H9 (cell line): ENCODE results near the gene AK8. TPM values are rescaled to one million over a fixed set of nuclear protein-coding genes. Genes with fewer than 3 reads are reported as not detected.

Experiments
- DNase-seq: peaks from one replicate; pipeline ENCODE4 v3.0.0-alpha.2; 2017
- H2AFZ ChIP-seq: one replicate; pipeline ENCODE4 v1.6.1; 2013; ENCODE audit warnings: mild to moderate bottlenecking, low read length, control low read depth, moderate library complexity
- H2AK5ac ChIP-seq: 2 replicates; pipeline ENCODE4 v1.6.1; 2013; ENCODE audit warnings: low read length, control low read depth, mixed read lengths; ENCODE audit not compliant: insufficient read length
- H2BK120ac ChIP-seq: one replicate; pipeline ENCODE4 v1.6.1; 2013; ENCODE audit warnings: low read depth, mild to moderate bottlenecking, low read length, control low read depth, inconsistent platforms; ENCODE audit not compliant: poor library complexity, severe bottlenecking
- H2BK12ac ChIP-seq: 2 replicates; pipeline ENCODE4 v1.6.1; 2013; ENCODE audit warnings: low read length, control low read depth, mixed read lengths, low read depth; ENCODE audit not compliant: insufficient read length
- H2BK15ac ChIP-seq: 2 replicates; pipeline ENCODE4 v1.6.1; 2013; ENCODE audit warnings: low read depth, low read length, control low read depth
- H2BK20ac ChIP-seq: one replicate; pipeline ENCODE4 v1.6.1; 2013; ENCODE audit warnings: low read depth, mild to moderate bottlenecking, low read length, control low read depth, inconsistent platforms; ENCODE audit not compliant: poor library complexity, severe bottlenecking
- H2BK5ac ChIP-seq: 2 replicates; pipeline ENCODE4 v1.6.1; 2013; ENCODE audit warnings: low read length, control low read depth, mixed read lengths; ENCODE audit not compliant: insufficient read length
- H3K14ac ChIP-seq: 2 replicates; pipeline ENCODE4 v1.6.1; 2013; ENCODE audit warnings: low read length, control low read depth; ENCODE audit not compliant: insufficient read depth
- H3K18ac ChIP-seq: 2 replicates; pipeline ENCODE4 v1.6.1; 2013; ENCODE audit warnings: low read depth, mild to moderate bottlenecking, mixed read lengths, low read length, control low read depth; ENCODE audit not compliant: insufficient read length
- H3K23ac ChIP-seq: 2 replicates; pipeline ENCODE4 v1.6.1; 2013; ENCODE audit warnings: low read length, control low read depth, mixed read lengths, low read depth; ENCODE audit not compliant: insufficient read length
- H3K23me2 ChIP-seq: 2 replicates; pipeline ENCODE4 v1.6.1; 2013; ENCODE audit warnings: low read depth, mild to moderate bottlenecking, mixed read lengths, low read length, control low read depth; ENCODE audit not compliant: insufficient read length, poor library complexity, severe bottlenecking
- H3K27ac ChIP-seq: 2 replicates; pipeline ENCODE4 v1.5.1; 2013; ENCODE audit warnings: low read length, control low read depth, mixed read lengths, low read depth; ENCODE audit not compliant: insufficient read length
- H3K27me3 ChIP-seq: 2 replicates; pipeline ENCODE4 v1.6.1; 2013; ENCODE audit warnings: low read length, control low read depth, inconsistent platforms; ENCODE audit not compliant: insufficient read depth
- H3K4ac ChIP-seq: 2 replicates; pipeline ENCODE4 v1.6.1; 2013; ENCODE audit warnings: low read depth, mild to moderate bottlenecking, control low read depth, inconsistent platforms, low read length, moderate library complexity
- H3K4me1 ChIP-seq: 2 replicates; pipeline ENCODE4 v1.6.1; 2013; ENCODE audit warnings: low read length, control low read depth, inconsistent platforms; ENCODE audit not compliant: insufficient read depth
- H3K4me2 ChIP-seq: 2 replicates; pipeline ENCODE4 v1.6.1; 2013; ENCODE audit warnings: low read length, control low read depth, mixed read lengths; ENCODE audit not compliant: insufficient read length, insufficient read depth
- H3K56ac ChIP-seq: 2 replicates; pipeline ENCODE4 v1.6.1; 2013; ENCODE audit warnings: low read depth, mild to moderate bottlenecking, mixed read lengths, low read length, control low read depth; ENCODE audit not compliant: insufficient read length
- H3K79me1 ChIP-seq: 2 replicates; pipeline ENCODE4 v1.6.1; 2013; ENCODE audit warnings: low read depth, mild to moderate bottlenecking, moderate library complexity, low read length, control low read depth, inconsistent platforms; ENCODE audit not compliant: insufficient read depth, poor library complexity, severe bottlenecking
- H3K79me2 ChIP-seq: 2 replicates; pipeline ENCODE4 v1.6.1; 2013; ENCODE audit warnings: low read length, control low read depth, inconsistent platforms; ENCODE audit not compliant: insufficient read depth
- H3K9ac ChIP-seq: 2 replicates; pipeline ENCODE4 v1.6.1; 2013; ENCODE audit warnings: low read length, control low read depth, mixed read lengths; ENCODE audit not compliant: insufficient read length; ENCODE audit errors: extremely low read depth
- H3K9me3 ChIP-seq: one replicate; pipeline ENCODE4 v1.6.1; 2013; ENCODE audit warnings: low read depth, low read length, inconsistent platforms; ENCODE audit not compliant: control insufficient read depth
- H3T11ph ChIP-seq: one replicate; pipeline ENCODE4 v1.6.1; 2013; ENCODE audit warnings: mild to moderate bottlenecking, low read length, control low read depth, inconsistent platforms
- H4K20me1 ChIP-seq: one replicate; pipeline ENCODE4 v1.6.1; 2013; ENCODE audit not compliant: control insufficient read depth, insufficient read length, insufficient read depth
- H4K5ac ChIP-seq: 2 replicates; pipeline ENCODE4 v1.6.1; 2013; ENCODE audit warnings: low read depth, mild to moderate bottlenecking, mixed read lengths, low read length, control low read depth; ENCODE audit not compliant: insufficient read length
- H4K8ac ChIP-seq: replicated peaks from 2 replicates; pipeline ENCODE4 v1.6.1; 2013; ENCODE audit warnings: low read length, control low read depth, mixed read lengths, low read depth; ENCODE audit not compliant: insufficient read length
- H4K91ac ChIP-seq: 2 replicates; pipeline ENCODE4 v1.6.1; 2013; ENCODE audit warnings: low read depth, mild to moderate bottlenecking, moderate library complexity, mixed read lengths, low read length, control low read depth; ENCODE audit not compliant: insufficient read length
- H3K27ac Mint-ChIP-seq, 3 experiments: 2 replicates in 2 of 3; 3 replicates in 1 of 3; pipeline ENCODE4 v1.8.0; 2020 to 2021; ENCODE audit warnings: mixed read lengths in 3 of 3, mild to moderate bottlenecking in 1 of 3, moderate library complexity in 1 of 3
- H3K27me3 Mint-ChIP-seq: 2 replicates; pipeline ENCODE4 v1.8.0; 2021; ENCODE audit warnings: low read depth, mild to moderate bottlenecking, moderate library complexity, mixed read lengths
- H3K36me3 Mint-ChIP-seq, 3 experiments: 2 replicates in 2 of 3; 3 replicates in 1 of 3; pipeline ENCODE4 v1.8.0; 2020 to 2021; ENCODE audit warnings: low read depth in 3 of 3, mixed read lengths in 3 of 3; ENCODE audit not compliant: insufficient read depth in 1 of 3
- H3K4me1 Mint-ChIP-seq, 2 experiments: 2 replicates each; pipeline ENCODE4 v1.8.0; 2020; ENCODE audit warnings: mixed read lengths in 2 of 2
- H3K4me3 Mint-ChIP-seq, 2 experiments: 2 replicates in 1 of 2; 3 replicates in 1 of 2; pipeline ENCODE4 v1.8.0; 2020 to 2021; ENCODE audit warnings: mild to moderate bottlenecking in 2 of 2, mixed read lengths in 2 of 2, moderate library complexity in 1 of 2
- H3K9me3 Mint-ChIP-seq, 2 experiments: 2 replicates in 1 of 2; 3 replicates in 1 of 2; pipeline ENCODE4 v1.8.0; 2020; ENCODE audit warnings: mild to moderate bottlenecking in 2 of 2, mixed read lengths in 2 of 2, moderate library complexity in 1 of 2
- CTCF ChIP-seq: fragments of 200-600 bp; sonication (generic); conservative IDR thresholded peaks from 3 replicates; pipeline ENCODE4 v1.8.0; 2021; ENCODE audit warnings: antibody characterized with exemption, mild to moderate bottlenecking
- WGBS: extraction: QIAGEN DNeasy Blood & Tissue Kit; methylation state at CpG from one replicate; pipeline ENCODE4 v1.1.7; 2013; ENCODE audit warnings: missing lambda C conversion rate, low lambda C conversion rate, mixed read lengths; ENCODE audit not compliant: insufficient read length; ENCODE audit errors: extremely low coverage; 5-methylcytosine and 5-hydroxymethylcytosine counted together
- total RNA-seq: library from RNA; stranded (reverse); gene quantifications from 2 replicates; pipeline ENCODE4 v1.2.1, GENCODE V29; 2021

AK8 gene
- total RNA-seq, 1 experiment from 2014 or later = 0.44 TPM

- Histone ChIP-seq H3K56ac (no peak overlapping the region), H3K27me3 (no peaks in the 10 kb centered on the region), H3K23ac (no peak overlapping the region), H4K20me1 (no peaks in the 10 kb centered on the region), H2AFZ (no peak overlapping the region), H3K23me2 (no peaks in the 10 kb centered on the region), H3K79me1 (no peaks in the 10 kb centered on the region), H3K14ac (no peak overlapping the region), H4K5ac (no peak overlapping the region), H4K8ac (no peak overlapping the region), H2BK15ac (no peak overlapping the region), H3K79me2 (no peaks in the 10 kb centered on the region), H3K4me1 (no peaks in the 10 kb centered on the region), H2BK5ac (no peak overlapping the region), H2BK12ac (no peak overlapping the region), H2AK5ac (no peak overlapping the region), H2BK20ac (no peak overlapping the region), H3K18ac (no peak overlapping the region), H3K9me3 (no peaks in the 10 kb centered on the region), H3K27ac (no peak overlapping the region), H3K4me2 (no peak overlapping the region), H4K91ac (no peak overlapping the region), H3K9ac (no peak overlapping the region), H3T11ph (no peak overlapping the region), H2BK120ac (no peak overlapping the region), H3K4ac (no peak overlapping the region)
- H3K27me3 Mint-ChIP-seq = peaks cover 5% of the 10 kb centered on the region
- TF ChIP-seq CTCF = no peak
- H3K4me1 Mint-ChIP-seq = peaks cover 0 to 5% of the 10 kb centered on the region in 2 experiments; a peak in 1 of 4 replicates
- no peaks in the 10 kb centered on the region for H3K36me3 Mint-ChIP-seq
- H3K9me3 Mint-ChIP-seq = no peaks in the 10 kb centered on the region
- H3K4me3 Mint-ChIP-seq = no peak overlapping the region
- DNase-seq = no peak
- no CpG with 5 or more reads among the region's 9 CpGs for WGBS
- H3K27ac Mint-ChIP-seq = no peak overlapping the region
Measured at GRCh38 chr9:132885720-132886333, 7.7 kb upstream of the AK8 start.
